H1 (cell line): ENCODE measurements around the gene GPC6. TPM values are rescaled to one million over a fixed set of nuclear protein-coding genes. Genes with fewer than 3 reads are reported as not detected.

Experiments used
- CTCF ChIA-PET: fragments of 300-600 bp; sonication (Branson Sonifier 250); formaldehyde crosslinking; loops from one replicate; lab custom pipeline; 2021; ENCODE audit not compliant: partially characterized antibody; lab: Charles Lee
- POLR2A ChIA-PET: fragments of 300-600 bp; sonication (Branson Sonifier 250); formaldehyde crosslinking; loops from one replicate; lab custom pipeline; 2021; ENCODE audit warnings: inconsistent platforms; ENCODE audit not compliant: partially characterized antibody; lab: Charles Lee
- DNase-seq, 2 experiments: peaks; one replicate each; pipeline versions ENCODE4 v3.0.0 to v3.0.0-alpha.2; 2010 to 2022; ENCODE audit warnings: low spot score in 2 of 2, low read depth in 1 of 2, mixed read lengths in 1 of 2
- FAIRE-seq: peaks from 2 replicates; lab custom pipeline; 2011; peaks lifted over from hg19 to GRCh38; lab: Jason Lieb, UNC
- H2AFZ ChIP-seq: 2 replicates; pipeline ENCODE4 v1.8.1; 2012; ENCODE audit warnings: low read length, inconsistent platforms
- H2AK5ac ChIP-seq: 2 replicates; pipeline ENCODE4 v1.6.1; 2013; ENCODE audit warnings: low read depth, low read length
- H2BK120ac ChIP-seq: replicated peaks from 2 replicates; pipeline ENCODE3; 2013; ENCODE audit warnings: low read depth, low read length, inconsistent platforms
- H2BK12ac ChIP-seq: 2 replicates; pipeline ENCODE4 v1.6.1; 2013; ENCODE audit warnings: low read depth, low read length
- H2BK15ac ChIP-seq: 2 replicates; pipeline ENCODE4 v1.6.1; 2013; ENCODE audit warnings: low read length
- H2BK20ac ChIP-seq: 2 replicates; pipeline ENCODE4 v1.6.1; 2013; ENCODE audit warnings: low read length
- H2BK5ac ChIP-seq: 2 replicates; pipeline ENCODE4 v1.6.1; 2013; ENCODE audit warnings: low read depth, low read length
- H3K14ac ChIP-seq: 2 replicates; pipeline ENCODE4 v1.6.1; 2013; ENCODE audit warnings: inconsistent platforms; ENCODE audit not compliant: insufficient read length
- H3K18ac ChIP-seq: 2 replicates; pipeline ENCODE4 v1.6.1; 2013; ENCODE audit warnings: low read length; ENCODE audit errors: extremely low read depth
- H3K23ac ChIP-seq: 2 replicates; pipeline ENCODE4 v1.6.1; 2013; ENCODE audit warnings: inconsistent platforms; ENCODE audit not compliant: insufficient read length
- H3K23me2 ChIP-seq: 2 replicates; pipeline ENCODE4 v1.6.1; 2013; ENCODE audit warnings: low read depth, low read length
- H3K27ac ChIP-seq: 2 replicates; pipeline ENCODE4 v1.6.1; 2011; ENCODE audit warnings: low read depth, low read length, inconsistent platforms
- H3K27me3 ChIP-seq, 4 experiments: replicated peaks in 1 of 4; 1 replicate in 1 of 4; 2 replicates in 3 of 4; pipeline versions ENCODE4 v1.6.1 to v1.8.1; 2011 to 2013; ENCODE audit warnings: low read length in 3 of 4, mild to moderate bottlenecking in 3 of 4, inconsistent platforms in 2 of 4, mixed read lengths in 2 of 4, moderate library complexity in 1 of 4; ENCODE audit not compliant: control insufficient read depth in 3 of 4, insufficient read depth in 3 of 4; ENCODE audit errors: extremely low read depth in 1 of 4
- H3K36me3 ChIP-seq, 4 experiments: 2 replicates each; pipeline versions ENCODE4 v1.6.1 to v1.8.1; 2011 to 2013; ENCODE audit warnings: mild to moderate bottlenecking in 4 of 4, low read length in 3 of 4, moderate library complexity in 2 of 4, control low read depth in 1 of 4, inconsistent platforms in 1 of 4; ENCODE audit not compliant: insufficient read depth in 4 of 4, control insufficient read depth in 2 of 4
- H3K4ac ChIP-seq: replicated peaks from 2 replicates; pipeline ENCODE3; 2013; ENCODE audit warnings: low read length, low read depth, mixed read lengths, inconsistent platforms; ENCODE audit not compliant: insufficient read length
- H3K4me1 ChIP-seq, 4 experiments: replicated peaks in 1 of 4; 1 replicate in 1 of 4; 2 replicates in 3 of 4; pipeline versions ENCODE4 v1.6.1 to v1.8.1; 2011 to 2013; ENCODE audit warnings: low read length in 3 of 4, inconsistent platforms in 2 of 4, mixed read lengths in 1 of 4; ENCODE audit not compliant: insufficient read depth in 4 of 4, control insufficient read depth in 3 of 4
- H3K4me2 ChIP-seq, 2 experiments: 2 replicates each; pipeline versions ENCODE4 v1.6.1 to v1.8.1; 2011 to 2013; ENCODE audit warnings: low read depth in 2 of 2, low read length in 2 of 2, control low read depth in 1 of 2, inconsistent platforms in 1 of 2, mild to moderate bottlenecking in 1 of 2; ENCODE audit not compliant: insufficient read depth in 1 of 2
- H3K4me3 ChIP-seq, 4 experiments: fragments of 200-600, 300-600 bp in 1 of 4; sonication (generic), shearing (Covaris generic), sonication (Bioruptor Twin) in 1 of 4; 2 replicates each; pipeline versions ENCODE4 v1.5.1 to v1.8.1; 2011 to 2016; ENCODE audit warnings: low read length in 4 of 4, low read depth in 3 of 4, control low read depth in 2 of 4, inconsistent platforms in 2 of 4, mild to moderate bottlenecking in 2 of 4, mixed read lengths in 1 of 4, moderate library complexity in 1 of 4; ENCODE audit not compliant: insufficient read depth in 2 of 4; ENCODE audit errors: extremely low read depth in 1 of 4
- H3K56ac ChIP-seq: replicated peaks from 2 replicates; pipeline ENCODE3; 2013; ENCODE audit warnings: low read depth, mild to moderate bottlenecking, mixed read lengths, low read length, inconsistent platforms; ENCODE audit not compliant: insufficient read length
- H3K79me1 ChIP-seq: 2 replicates; pipeline ENCODE4 v1.6.1; 2013; ENCODE audit warnings: low read depth, low read length, control low read depth
- H3K79me2 ChIP-seq, 2 experiments: 2 replicates each; pipeline versions ENCODE4 v1.6.1 to v1.8.1; 2012 to 2013; ENCODE audit warnings: low read length in 2 of 2, mild to moderate bottlenecking in 2 of 2, inconsistent platforms in 1 of 2; ENCODE audit not compliant: insufficient read depth in 2 of 2, control insufficient read depth in 1 of 2
- H3K9ac ChIP-seq, 4 experiments: replicated peaks in 1 of 4; 1 replicate in 1 of 4; 2 replicates in 3 of 4; pipeline versions ENCODE4 v1.6.1 to v1.8.1; 2011 to 2013; ENCODE audit warnings: low read depth in 3 of 4, low read length in 3 of 4, control low read depth in 2 of 4, mild to moderate bottlenecking in 2 of 4, moderate library complexity in 2 of 4, inconsistent platforms in 1 of 4; ENCODE audit errors: extremely low read depth in 1 of 4
- H3K9me3 ChIP-seq, 2 experiments: 2 replicates each; pipeline versions ENCODE4 v1.6.1 to v1.8.1; 2012 to 2013; ENCODE audit warnings: mild to moderate bottlenecking in 2 of 2, moderate library complexity in 2 of 2, control low read depth in 1 of 2, inconsistent platforms in 1 of 2, low read depth in 1 of 2, low read length in 1 of 2, mixed read lengths in 1 of 2; ENCODE audit not compliant: insufficient read depth in 2 of 2
- H4K20me1 ChIP-seq, 2 experiments: replicated peaks in 1 of 2; 2 replicates each; pipeline versions ENCODE3 to v1.8.1; 2011 to 2013; ENCODE audit warnings: inconsistent platforms in 2 of 2, low read length in 2 of 2, mild to moderate bottlenecking in 1 of 2; ENCODE audit not compliant: insufficient read depth in 2 of 2, control insufficient read depth in 1 of 2
- H4K5ac ChIP-seq: 2 replicates; pipeline ENCODE4 v1.6.1; 2013; ENCODE audit warnings: low read length, low read depth, mixed read lengths, inconsistent platforms; ENCODE audit not compliant: insufficient read length
- H4K8ac ChIP-seq: 2 replicates; pipeline ENCODE4 v1.8.0; 2013; ENCODE audit warnings: mild to moderate bottlenecking, moderate library complexity, low read length, inconsistent platforms; ENCODE audit not compliant: insufficient read depth; ENCODE audit errors: extremely low read depth
- H4K91ac ChIP-seq: replicated peaks from 2 replicates; pipeline ENCODE3; 2013; ENCODE audit warnings: low read length, mixed read lengths, inconsistent platforms; ENCODE audit not compliant: insufficient read length
- HDAC2 ChIP-seq, 2 experiments: fragments of 300-600 bp in 1 of 2; sonication (generic) in 1 of 2; IDR thresholded peaks; 2 replicates each; pipeline ENCODE4 v1.6.1; 2011 to 2012; ENCODE audit warnings: low read depth in 2 of 2, low read length in 2 of 2, mild to moderate bottlenecking in 2 of 2, moderate library complexity in 2 of 2, borderline replicate concordance in 1 of 2, inconsistent platforms in 1 of 2
- WGBS, 2 experiments: shearing (Covaris generic) in 1 of 2; methylation state at CpG; one replicate each; pipeline versions ENCODE4 v1.1.6 to v1.1.7; 2013 to 2015; ENCODE audit warnings: low lambda C conversion rate in 2 of 2, mixed read lengths in 2 of 2, inconsistent platforms in 1 of 2, low coverage in 1 of 2, missing lambda C conversion rate in 1 of 2; ENCODE audit not compliant: insufficient replicate concordance in 2 of 2, insufficient coverage in 1 of 2, insufficient read length in 1 of 2; ENCODE audit errors: extremely low coverage in 1 of 2, missing lambda C conversion rate in 1 of 2; 5-methylcytosine and 5-hydroxymethylcytosine counted together
- polyA plus RNA-seq, 7 experiments: library from polyadenylated mRNA; depleted of rRNA in 3 of 7; stranded (reverse) in 5 of 7; unstranded in 2 of 7; fragments of >200 nt in 5 of 7; fragments of 200-250 nt in 2 of 7; gene quantifications; 1 replicate in 5 of 7; 2 replicates in 1 of 7; 4 replicates in 1 of 7; pipeline versions ENCODE4 v1.2.1 to v1.2.3, GENCODE V29; 2011 to 2013; ENCODE audit warnings: missing spikeins in 2 of 7, mixed read lengths in 2 of 7
- total RNA-seq: library from RNA; stranded (reverse); fragmentation: NEBNext Ultra II Directional; extraction: Animal tissue kit (Norgen Biotek cat#: 25700); gene quantifications from 2 replicates; pipeline ENCODE4 v1.2.1, GENCODE V29; 2021

The GPC6 gene
- total and polyA plus RNA-seq, 2 of the 8 experiments (the other 6 are each of a cell fraction or from before 2014, with no cell fraction given): 5.4 to 12.0 TPM

DNA sequence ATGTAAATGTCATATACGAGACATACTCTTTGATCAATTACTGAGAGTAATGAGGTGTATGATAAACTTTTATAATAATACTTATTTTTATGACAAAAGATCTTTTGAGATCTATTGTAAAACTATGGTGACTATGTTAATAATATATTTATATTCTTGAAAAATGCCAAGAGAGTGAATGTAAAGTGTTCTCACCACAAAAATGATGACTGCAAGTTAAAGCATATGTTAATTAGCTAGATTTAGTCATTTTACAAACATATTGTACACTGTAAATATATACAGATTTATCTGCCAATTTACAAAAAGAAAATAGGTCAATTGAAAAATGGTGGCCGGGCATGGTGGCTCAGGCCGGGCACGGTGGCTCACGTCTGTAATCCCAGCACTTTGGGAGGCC lies 81.0 kb downstream of the GPC6 start:
- no peaks in the 10 kb centered on the region for H3K23me2 ChIP-seq
- H2BK120ac ChIP-seq: no peak overlapping the region
- ChIA-PET CTCF (no interaction called here), POLR2A (no interaction called here)
- no peak overlapping the region for H3K9ac ChIP-seq
- no peaks in the 10 kb centered on the region for H4K20me1 ChIP-seq
- no peak overlapping the region for H3K4me3 ChIP-seq
- no peak overlapping the region for H2BK12ac ChIP-seq
- no peaks in the 10 kb centered on the region for H3K79me2 ChIP-seq
- no peak overlapping the region for H3K23ac ChIP-seq
- H3K18ac ChIP-seq: no peak overlapping the region
- H3K14ac ChIP-seq: no peak overlapping the region
- no peaks in the 10 kb centered on the region for H3K27me3 ChIP-seq
- no peak overlapping the region for H2BK5ac ChIP-seq
- no peaks in the 10 kb centered on the region for H3K9me3 ChIP-seq
- TF ChIP-seq HDAC2 (IDR thresholded peaks at IDR 0.05; ENCODE audit: borderline replicate concordance in 1 of 2, low read depth in 2 of 2, low read length in 2 of 2): no peak
- H3K56ac ChIP-seq: no peak overlapping the region
- no peak overlapping the region for H4K5ac ChIP-seq
- H2BK15ac ChIP-seq: no peak overlapping the region
- no peak overlapping the region for H3K27ac ChIP-seq
- no peaks in the 10 kb centered on the region for H3K79me1 ChIP-seq
- no peak overlapping the region for H4K8ac ChIP-seq
- no peak for DNase-seq
- no peak overlapping the region for H4K91ac ChIP-seq
- H3K4ac ChIP-seq: no peak overlapping the region
- H3K4me2 ChIP-seq: no peak overlapping the region
- no peak for FAIRE-seq
- no peaks in the 10 kb centered on the region for H3K36me3 ChIP-seq
- 94% methylated on average over 5 of the region's 5 CpGs; no CpG with 5 or more reads in 1 of the 2 experiments for WGBS, 2 experiments
- no peak overlapping the region for H2AFZ ChIP-seq
- H2AK5ac ChIP-seq: no peak overlapping the region
- no peak overlapping the region for H2BK20ac ChIP-seq
- peaks cover 0 to 12% (median 2%) of the 10 kb centered on the region in 4 experiments; a peak in 4 of 7 replicates for H3K4me1 ChIP-seq
